Testis (tissue), 2 donors: Measurements from ENCODE around the gene STUM.

ENCODE experiments used
- POLR2A ChIP-seq: fragments of 450-650 bp; IDR thresholded peaks from one replicate; pipeline ENCODE4 v1.6.1; 2017; ENCODE audit warnings: antibody characterized with exemption, mild to moderate bottlenecking, moderate library complexity
- TF ChIP-seq, protein P1 (sequence below), 3 experiments: fragments of 450-650 bp in 2 of 3; fragments of 200-600 bp in 1 of 3; sonication (generic) in 1 of 3; IDR thresholded peaks; one replicate each; pipeline ENCODE4 v1.5.1; 2016 to 2019; ENCODE audit warnings: antibody characterized with exemption in 3 of 3, mild to moderate bottlenecking in 2 of 3, moderate library complexity in 1 of 3

GRCh38 chr1:226579781-226580323 lies 31.3 kb downstream of the STUM start:
- TF ChIP-seq, protein P1, sequence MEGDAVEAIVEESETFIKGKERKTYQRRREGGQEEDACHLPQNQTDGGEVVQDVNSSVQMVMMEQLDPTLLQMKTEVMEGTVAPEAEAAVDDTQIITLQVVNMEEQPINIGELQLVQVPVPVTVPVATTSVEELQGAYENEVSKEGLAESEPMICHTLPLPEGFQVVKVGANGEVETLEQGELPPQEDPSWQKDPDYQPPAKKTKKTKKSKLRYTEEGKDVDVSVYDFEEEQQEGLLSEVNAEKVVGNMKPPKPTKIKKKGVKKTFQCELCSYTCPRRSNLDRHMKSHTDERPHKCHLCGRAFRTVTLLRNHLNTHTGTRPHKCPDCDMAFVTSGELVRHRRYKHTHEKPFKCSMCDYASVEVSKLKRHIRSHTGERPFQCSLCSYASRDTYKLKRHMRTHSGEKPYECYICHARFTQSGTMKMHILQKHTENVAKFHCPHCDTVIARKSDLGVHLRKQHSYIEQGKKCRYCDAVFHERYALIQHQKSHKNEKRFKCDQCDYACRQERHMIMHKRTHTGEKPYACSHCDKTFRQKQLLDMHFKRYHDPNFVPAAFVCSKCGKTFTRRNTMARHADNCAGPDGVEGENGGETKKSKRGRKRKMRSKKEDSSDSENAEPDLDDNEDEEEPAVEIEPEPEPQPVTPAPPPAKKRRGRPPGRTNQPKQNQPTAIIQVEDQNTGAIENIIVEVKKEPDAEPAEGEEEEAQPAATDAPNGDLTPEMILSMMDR (IDR thresholded peaks at IDR 0.05): no peak
- no peak for TF ChIP-seq POLR2A
